ENCODE results near the gene PTGIS.

PTGIS gene

DNA sequence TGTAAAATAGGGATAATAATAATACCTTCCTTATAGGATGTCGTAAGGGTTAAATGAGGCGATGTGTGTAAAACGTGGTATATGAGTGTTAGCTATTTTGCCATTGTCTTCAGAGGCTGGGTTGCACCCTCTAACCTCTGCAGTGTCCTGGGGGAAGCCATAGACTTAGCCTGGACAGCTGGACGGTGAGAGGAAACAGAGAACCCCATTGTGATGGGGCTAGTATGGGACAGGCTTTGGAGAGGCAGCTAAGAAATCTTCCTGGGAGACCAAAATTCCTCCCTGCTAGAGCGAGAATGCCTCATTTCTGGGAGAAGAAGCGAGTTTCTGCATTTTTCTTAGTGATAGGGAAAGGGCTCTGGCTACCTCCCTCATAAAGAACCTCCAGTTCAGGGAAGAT is 108.3 kb downstream of the PTGIS start:
- TF ChIP-seq, protein P1, sequence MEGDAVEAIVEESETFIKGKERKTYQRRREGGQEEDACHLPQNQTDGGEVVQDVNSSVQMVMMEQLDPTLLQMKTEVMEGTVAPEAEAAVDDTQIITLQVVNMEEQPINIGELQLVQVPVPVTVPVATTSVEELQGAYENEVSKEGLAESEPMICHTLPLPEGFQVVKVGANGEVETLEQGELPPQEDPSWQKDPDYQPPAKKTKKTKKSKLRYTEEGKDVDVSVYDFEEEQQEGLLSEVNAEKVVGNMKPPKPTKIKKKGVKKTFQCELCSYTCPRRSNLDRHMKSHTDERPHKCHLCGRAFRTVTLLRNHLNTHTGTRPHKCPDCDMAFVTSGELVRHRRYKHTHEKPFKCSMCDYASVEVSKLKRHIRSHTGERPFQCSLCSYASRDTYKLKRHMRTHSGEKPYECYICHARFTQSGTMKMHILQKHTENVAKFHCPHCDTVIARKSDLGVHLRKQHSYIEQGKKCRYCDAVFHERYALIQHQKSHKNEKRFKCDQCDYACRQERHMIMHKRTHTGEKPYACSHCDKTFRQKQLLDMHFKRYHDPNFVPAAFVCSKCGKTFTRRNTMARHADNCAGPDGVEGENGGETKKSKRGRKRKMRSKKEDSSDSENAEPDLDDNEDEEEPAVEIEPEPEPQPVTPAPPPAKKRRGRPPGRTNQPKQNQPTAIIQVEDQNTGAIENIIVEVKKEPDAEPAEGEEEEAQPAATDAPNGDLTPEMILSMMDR (IDR thresholded peaks at IDR 0.05; ENCODE audit: extremely low read depth, missing control alignments): no peak

DNA sequence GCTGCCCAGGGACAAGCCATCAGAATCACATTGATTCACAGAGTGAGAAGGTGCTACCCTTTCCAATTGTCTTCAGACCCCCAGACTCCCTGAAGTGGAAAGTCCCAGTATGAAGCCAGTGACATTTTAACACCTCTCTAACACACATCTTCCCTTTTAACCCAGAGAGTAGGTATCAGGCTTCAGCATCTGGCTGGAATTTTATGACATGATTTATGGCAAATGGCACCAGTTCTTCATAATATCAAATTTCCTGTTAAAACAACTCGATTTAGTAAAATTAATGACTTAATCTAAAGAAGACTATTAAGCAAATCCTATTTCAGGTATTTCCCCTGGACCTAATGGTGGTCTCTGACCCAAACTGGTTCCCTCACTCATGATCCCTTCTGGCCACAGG is 110.5 kb downstream of the PTGIS start:
- TF ChIP-seq, protein P1 (IDR thresholded peaks at IDR 0.05; ENCODE audit: extremely low read depth, missing control alignments): no peak
- DNase-seq (ENCODE audit: low spot score): no peak

More for the DNA sequence above, 108.3 kb downstream of the PTGIS start:
- no peak for DNase-seq (ENCODE audit: low spot score)

DNA sequence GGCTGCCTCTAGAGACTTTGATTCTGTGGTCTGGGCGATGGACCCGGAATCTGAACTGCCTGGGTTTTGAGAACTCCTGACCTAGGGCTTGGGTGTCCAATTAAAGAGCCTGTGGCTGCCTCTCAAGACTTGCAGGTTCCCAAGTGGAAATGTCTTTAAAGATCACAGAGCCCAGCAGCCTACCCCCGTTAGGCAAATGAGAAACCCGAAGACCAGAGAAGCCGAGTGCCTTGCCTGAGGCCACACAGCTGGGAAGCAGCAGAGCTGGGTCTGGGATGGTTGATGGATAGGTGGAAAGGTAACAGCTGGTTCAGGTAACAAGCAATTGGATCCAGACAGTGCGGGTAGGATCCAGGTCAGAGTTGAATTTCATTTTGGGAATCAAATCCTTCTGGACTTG is 111.3 kb downstream of the PTGIS start:
- TF ChIP-seq, protein P1 (IDR thresholded peaks at IDR 0.05; ENCODE audit: extremely low read depth, missing control alignments): no peak
- DNase-seq (ENCODE audit: low spot score): no peak

DNA sequence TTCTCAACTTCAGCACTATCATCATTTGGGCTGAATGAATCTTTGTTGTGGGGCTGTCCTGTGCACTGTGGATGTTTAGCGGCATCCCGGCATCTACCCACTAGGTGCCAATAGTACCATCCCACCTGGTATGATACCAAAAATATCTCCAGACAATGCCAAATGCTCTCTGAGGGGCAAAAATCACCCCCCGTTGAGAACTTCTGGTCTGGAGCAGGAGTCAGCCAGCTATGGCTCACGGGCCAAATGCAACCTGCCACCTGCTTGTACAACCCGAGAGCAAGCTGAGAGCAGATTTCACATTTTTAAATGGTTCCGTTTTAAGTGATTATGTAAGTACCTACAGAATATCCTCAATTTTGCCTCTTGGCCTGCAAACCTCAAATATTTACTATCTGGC is 112.2 kb downstream of the PTGIS start:
- TF ChIP-seq, protein P1 (IDR thresholded peaks at IDR 0.05; ENCODE audit: extremely low read depth, missing control alignments): no peak
- no peak for DNase-seq (ENCODE audit: low spot score)

All from GM20000 (cell line).